ENCODE measurements around the gene GTF2A1.
"Not testable (repeated sequence)": the region's sequence is repeated elsewhere in the genome, so short reads cannot be mapped to it uniquely, and the experiment has no call there.

DNA sequence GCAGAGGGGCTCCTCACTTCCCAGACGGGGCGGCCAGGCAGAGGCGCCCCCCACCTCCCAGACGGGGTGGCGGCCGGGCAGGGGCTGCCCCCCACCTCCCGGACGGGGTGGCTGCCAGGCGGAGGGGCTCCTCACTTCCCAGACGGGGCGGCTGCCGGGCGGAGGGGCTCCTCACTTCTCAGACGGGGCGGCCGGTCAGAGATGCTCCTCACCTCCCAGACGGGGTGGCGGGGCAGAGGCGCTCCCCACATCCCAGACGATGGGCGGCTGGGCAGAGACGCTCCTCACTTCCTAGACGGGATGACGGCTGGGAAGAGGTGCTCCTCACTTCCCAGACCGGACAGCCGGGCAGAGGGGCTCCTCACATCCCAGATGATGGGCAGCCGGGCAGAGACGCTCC is 23.7 kb upstream of the GTF2A1 start:
- not testable (repeated sequence) for TF ChIP-seq EZH2 (IDR thresholded peaks at IDR 0.05); POLR2AphosphoS5 (IDR thresholded peaks at IDR 0.05; ENCODE audit: borderline replicate concordance, low read depth, low read length)
